ENCODE results near the gene ECI2. TPM values are rescaled to one million over a fixed set of nuclear protein-coding genes. Genes with fewer than 3 reads are reported as not detected.

The ECI2 gene
- total and polyA plus RNA-seq, 2 of the 13 experiments (the other 11 are each of a cell fraction or from before 2014, with no cell fraction given), result 78.5 to 228 TPM

GRCh38 chr6:4102687-4103244, 32.6 kb downstream of the ECI2 start (continued):
- TF ChIP-seq BCL6 (CRISPR knock-in tag; IDR thresholded peaks at IDR 0.05) (peak; percentile 90), SOX13 (IDR thresholded peaks at IDR 0.05) (peak; percentile 90), SOX13 (CRISPR knock-in tag; conservative IDR thresholded peaks at IDR 0.05 in 1 of 2, IDR thresholded peaks at IDR 0.05 in 1 of 2) (peak in 1 of 2 experiments; percentile 95; a peak in 2 of 4 replicates), SOX6 (IDR thresholded peaks at IDR 0.05) (no peak), SOX6 (CRISPR knock-in tag; IDR thresholded peaks at IDR 0.05) (peak; percentile 98), MXD1 (CRISPR knock-in tag; IDR thresholded peaks at IDR 0.05) (no peak), POLR2G (IDR thresholded peaks at IDR 0.05; ENCODE audit: low read depth, low read length) (no peak), YY1 (IDR thresholded peaks at IDR 0.05; ENCODE audit: insufficient read depth, insufficient replicate concordance, low read depth, low read length) (no peak), BATF2 (CRISPR knock-in tag; IDR thresholded peaks at IDR 0.05) (no peak; the same call in 1 of the 2 replicates), NR2C2 (CRISPR knock-in tag; IDR thresholded peaks at IDR 0.05; ENCODE audit: borderline replicate concordance) (peak; percentile 87), ZNF749 (CRISPR knock-in tag; IDR thresholded peaks at IDR 0.05; ENCODE audit: borderline replicate concordance) (0 out of 2 replicates have a peak, but pooled peaks have one; percentile 67), DPF2 (CRISPR knock-in tag; IDR thresholded peaks at IDR 0.05; ENCODE audit: borderline replicate concordance, low read depth) (peak; percentile 96), FOXA3 (CRISPR knock-in tag; IDR thresholded peaks at IDR 0.05) (peak; percentile 98), KDM4B (CRISPR knock-in tag; IDR thresholded peaks at IDR 0.05) (0 out of 2 replicates have a peak, but pooled peaks have one; percentile 91), MTA1 (CRISPR knock-in tag; IDR thresholded peaks at IDR 0.05; ENCODE audit: borderline replicate concordance) (peak; percentile 97), IRX3 (CRISPR knock-in tag; IDR thresholded peaks at IDR 0.05; ENCODE audit: borderline replicate concordance, low read depth) (peak; percentile 18; the same call in 1 of the 2 replicates), NFRKB (IDR thresholded peaks at IDR 0.05) (no peak), ZNF337 (CRISPR knock-in tag; IDR thresholded peaks at IDR 0.05; ENCODE audit: borderline replicate concordance, low read depth) (peak; percentile 79; the same call in 1 of the 2 replicates), CHD4 (IDR thresholded peaks at IDR 0.05; ENCODE audit: borderline replicate concordance, low read length) (no peak), FIP1L1 (IDR thresholded peaks at IDR 0.05; ENCODE audit: borderline replicate concordance, insufficient read depth, low read depth, low read length) (no peak), SIN3A (IDR thresholded peaks at IDR 0.05; ENCODE audit: borderline replicate concordance, low read depth, low read length) (peak; percentile 72; the same call in 1 of the 2 replicates)
- TF ChIP-seq, protein P1, sequence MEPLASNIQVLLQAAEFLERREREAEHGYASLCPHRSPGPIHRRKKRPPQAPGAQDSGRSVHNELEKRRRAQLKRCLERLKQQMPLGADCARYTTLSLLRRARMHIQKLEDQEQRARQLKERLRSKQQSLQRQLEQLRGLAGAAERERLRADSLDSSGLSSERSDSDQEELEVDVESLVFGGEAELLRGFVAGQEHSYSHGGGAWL (CRISPR knock-in tag; IDR thresholded peaks at IDR 0.05), result no peak
- TF ChIP-seq, protein P2, sequence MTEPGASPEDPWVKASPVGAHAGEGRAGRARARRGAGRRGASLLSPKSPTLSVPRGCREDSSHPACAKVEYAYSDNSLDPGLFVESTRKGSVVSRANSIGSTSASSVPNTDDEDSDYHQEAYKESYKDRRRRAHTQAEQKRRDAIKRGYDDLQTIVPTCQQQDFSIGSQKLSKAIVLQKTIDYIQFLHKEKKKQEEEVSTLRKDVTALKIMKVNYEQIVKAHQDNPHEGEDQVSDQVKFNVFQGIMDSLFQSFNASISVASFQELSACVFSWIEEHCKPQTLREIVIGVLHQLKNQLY (CRISPR knock-in tag; IDR thresholded peaks at IDR 0.05), result peak; percentile 98
- TF ChIP-seq, protein P3, sequence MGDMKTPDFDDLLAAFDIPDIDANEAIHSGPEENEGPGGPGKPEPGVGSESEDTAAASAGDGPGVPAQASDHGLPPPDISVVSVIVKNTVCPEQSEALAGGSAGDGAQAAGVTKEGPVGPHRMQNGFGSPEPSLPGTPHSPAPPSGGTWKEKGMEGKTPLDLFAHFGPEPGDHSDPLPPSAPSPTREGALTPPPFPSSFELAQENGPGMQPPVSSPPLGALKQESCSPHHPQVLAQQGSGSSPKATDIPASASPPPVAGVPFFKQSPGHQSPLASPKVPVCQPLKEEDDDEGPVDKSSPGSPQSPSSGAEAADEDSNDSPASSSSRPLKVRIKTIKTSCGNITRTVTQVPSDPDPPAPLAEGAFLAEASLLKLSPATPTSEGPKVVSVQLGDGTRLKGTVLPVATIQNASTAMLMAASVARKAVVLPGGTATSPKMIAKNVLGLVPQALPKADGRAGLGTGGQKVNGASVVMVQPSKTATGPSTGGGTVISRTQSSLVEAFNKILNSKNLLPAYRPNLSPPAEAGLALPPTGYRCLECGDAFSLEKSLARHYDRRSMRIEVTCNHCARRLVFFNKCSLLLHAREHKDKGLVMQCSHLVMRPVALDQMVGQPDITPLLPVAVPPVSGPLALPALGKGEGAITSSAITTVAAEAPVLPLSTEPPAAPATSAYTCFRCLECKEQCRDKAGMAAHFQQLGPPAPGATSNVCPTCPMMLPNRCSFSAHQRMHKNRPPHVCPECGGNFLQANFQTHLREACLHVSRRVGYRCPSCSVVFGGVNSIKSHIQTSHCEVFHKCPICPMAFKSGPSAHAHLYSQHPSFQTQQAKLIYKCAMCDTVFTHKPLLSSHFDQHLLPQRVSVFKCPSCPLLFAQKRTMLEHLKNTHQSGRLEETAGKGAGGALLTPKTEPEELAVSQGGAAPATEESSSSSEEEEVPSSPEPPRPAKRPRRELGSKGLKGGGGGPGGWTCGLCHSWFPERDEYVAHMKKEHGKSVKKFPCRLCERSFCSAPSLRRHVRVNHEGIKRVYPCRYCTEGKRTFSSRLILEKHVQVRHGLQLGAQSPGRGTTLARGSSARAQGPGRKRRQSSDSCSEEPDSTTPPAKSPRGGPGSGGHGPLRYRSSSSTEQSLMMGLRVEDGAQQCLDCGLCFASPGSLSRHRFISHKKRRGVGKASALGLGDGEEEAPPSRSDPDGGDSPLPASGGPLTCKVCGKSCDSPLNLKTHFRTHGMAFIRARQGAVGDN (CRISPR knock-in tag; IDR thresholded peaks at IDR 0.05), result no peak

Measured in HepG2 (cell line).